ENCODE data around the gene ADIPOR2.

GRCh38 chr12:1773937-1774655, 83.2 kb downstream of the ADIPOR2 start:
- TF ChIP-seq CTCF (conservative IDR thresholded peaks at IDR 0.05; ENCODE audit: low read depth, low read length): no peak
- TF ChIP-seq EZH2 (IDR thresholded peaks at IDR 0.05; ENCODE audit: low read length, unreplicated experiment): no peak
- no peak for TF ChIP-seq EZH2phosphoT487 (IDR thresholded peaks at IDR 0.05; ENCODE audit: borderline replicate concordance, low read length)

Measured in PC-3 (cell line).